ENCODE measurements around the gene TMEM18. TPM values are rescaled to one million over a fixed set of nuclear protein-coding genes. Genes with fewer than 3 reads are reported as not detected.
"Not testable (repeated sequence)": the region's sequence is repeated elsewhere in the genome, so short reads cannot be mapped to it uniquely, and the experiment has no call there.

TMEM18 gene
- total and polyA plus RNA-seq, 2 donors: 25.0 to 25.6 TPM

DNA sequence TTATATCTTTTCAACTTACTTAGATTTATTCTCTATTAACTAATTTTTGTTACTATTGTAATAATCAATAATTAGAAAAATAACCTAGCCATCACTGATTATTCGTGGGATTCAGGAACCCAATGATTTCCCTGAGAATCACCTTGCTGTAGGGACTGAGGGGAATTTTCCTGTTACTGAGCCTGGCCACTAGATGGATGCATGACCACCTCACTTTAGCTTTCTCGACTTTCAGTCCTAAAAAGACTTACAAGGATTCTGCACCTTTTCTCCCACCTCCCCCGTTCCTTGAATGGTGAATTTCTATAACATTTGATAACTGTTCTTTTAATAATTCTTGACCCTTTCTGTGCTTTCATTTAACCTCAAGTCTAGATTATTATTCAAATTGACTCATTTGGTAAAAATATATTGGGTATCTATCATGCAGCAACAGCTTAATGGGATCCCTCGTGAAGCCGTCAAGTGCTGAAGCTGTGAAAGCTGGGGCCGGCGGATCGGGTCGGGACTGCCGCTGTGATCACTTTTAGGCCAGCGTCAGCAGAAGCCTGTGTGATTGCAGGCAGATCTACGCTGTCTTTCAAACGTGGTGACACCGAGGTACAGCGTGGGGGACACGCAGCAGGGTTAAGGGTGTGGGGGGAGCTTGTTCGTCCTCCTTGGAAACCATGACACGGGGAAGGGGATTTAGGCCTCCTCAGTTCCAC lies 38.8 kb upstream of the TMEM18 start:
- no peaks in the 10 kb centered on the region for H3K9me3 ChIP-seq (ENCODE audit: control insufficient read depth in 2 of 2, insufficient read depth in 1 of 2, low read length in 1 of 2)
- no peaks in the 10 kb centered on the region for H3K4me1 ChIP-seq (ENCODE audit: control insufficient read depth in 2 of 2, insufficient read depth in 2 of 2, low read length in 2 of 2)
- no peak overlapping the region for H3K4me3 ChIP-seq (ENCODE audit: low read length in 2 of 2)
- 71% methylated on average over 18 of the region's 18 CpGs for WGBS
- H3K27me3 ChIP-seq (ENCODE audit: control insufficient read depth in 2 of 2, insufficient read depth in 1 of 2, low read length in 1 of 2): peaks cover 0 to 3% of the 10 kb centered on the region in 2 donors
- H3K36me3 ChIP-seq (ENCODE audit: control insufficient read depth in 2 of 2, insufficient read depth in 2 of 2, low read length in 1 of 2): no peaks in the 10 kb centered on the region
- no peak overlapping the region for H3K27ac ChIP-seq (ENCODE audit: low read depth in 1 of 2, low read length in 1 of 2)
- no peak for DNase-seq (ENCODE audit: low read depth in 6 of 9, low spot score in 9 of 9)

DNA sequence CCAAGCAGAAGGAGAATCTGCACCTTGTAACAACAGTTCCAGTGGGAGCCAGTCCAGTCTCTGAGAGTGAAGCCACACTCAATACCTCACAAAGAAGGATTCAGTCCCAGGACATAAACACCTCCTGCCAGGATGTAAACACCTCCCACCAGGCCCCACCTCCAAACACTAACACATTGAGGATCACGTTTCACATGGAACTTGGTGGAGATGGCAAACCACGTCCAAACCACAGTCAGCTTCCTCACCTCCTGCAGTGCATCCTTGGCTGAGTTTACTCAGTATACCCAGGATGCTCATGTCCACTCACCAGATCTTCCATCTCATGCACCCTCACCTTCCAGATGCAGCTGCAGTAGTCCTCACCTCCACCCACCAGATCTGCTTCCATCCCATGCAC lies 37.8 kb upstream of the TMEM18 start:
- Histone ChIP-seq H3K4me3 (ENCODE audit: low read length in 2 of 2) (no peak overlapping the region), H3K4me1 (ENCODE audit: control insufficient read depth in 2 of 2, insufficient read depth in 2 of 2, low read length in 2 of 2) (no peaks in the 10 kb centered on the region), H3K27ac (ENCODE audit: low read depth in 1 of 2, low read length in 1 of 2) (no peak overlapping the region), H3K27me3 (ENCODE audit: control insufficient read depth in 2 of 2, insufficient read depth in 1 of 2, low read length in 1 of 2) (peaks cover 0 to 3% of the 10 kb centered on the region in 2 donors), H3K36me3 (ENCODE audit: control insufficient read depth in 2 of 2, insufficient read depth in 2 of 2, low read length in 1 of 2) (no peaks in the 10 kb centered on the region), H3K9me3 (ENCODE audit: control insufficient read depth in 2 of 2, insufficient read depth in 1 of 2, low read length in 1 of 2) (no peaks in the 10 kb centered on the region)
- 35% methylated on average over 2 of the region's 2 CpGs for WGBS
- DNase-seq (ENCODE audit: low read depth in 6 of 9, low spot score in 9 of 9): no peak

DNA sequence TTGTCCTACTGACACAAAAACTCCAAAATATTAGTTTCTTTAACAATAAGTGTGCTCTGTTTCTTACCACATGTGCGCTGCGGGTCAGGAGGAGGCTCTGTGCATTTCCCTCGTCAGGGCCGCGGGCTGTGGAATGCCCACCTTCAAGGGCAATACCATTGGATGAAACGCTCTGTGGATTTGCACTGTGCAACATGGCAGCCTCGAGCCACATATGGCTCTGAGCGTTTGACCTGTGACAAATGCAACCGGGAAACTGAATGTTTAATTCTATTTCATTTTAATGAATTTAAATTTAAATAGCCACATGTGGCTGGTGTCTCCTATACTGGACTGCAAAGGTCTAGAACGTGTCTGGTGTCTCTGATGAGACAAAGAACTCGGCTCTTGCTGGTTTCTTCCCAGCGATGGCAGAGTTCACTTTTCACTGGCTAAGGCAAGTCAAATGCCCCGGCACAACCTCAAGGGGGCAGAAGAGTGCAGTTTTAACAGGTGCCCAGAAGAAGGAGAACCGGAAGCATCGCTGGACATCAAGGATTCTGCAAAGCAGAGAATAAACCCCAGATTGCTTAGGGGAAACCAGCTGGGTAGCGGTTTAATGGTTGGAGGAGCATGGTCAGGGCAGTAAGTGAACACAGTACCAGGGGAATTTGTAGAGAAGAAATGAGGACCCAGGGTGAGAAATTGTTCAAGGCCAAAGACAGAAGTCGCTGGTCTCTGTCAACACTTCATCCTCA lies 37.0 kb upstream of the TMEM18 start:
- WGBS: 66% methylated on average over 17 of the region's 17 CpGs
- peak in 8 of 9 donors; percentile 20 to 66 (median 35) for DNase-seq (ENCODE audit: low read depth in 6 of 9, low spot score in 9 of 9)

DNA sequence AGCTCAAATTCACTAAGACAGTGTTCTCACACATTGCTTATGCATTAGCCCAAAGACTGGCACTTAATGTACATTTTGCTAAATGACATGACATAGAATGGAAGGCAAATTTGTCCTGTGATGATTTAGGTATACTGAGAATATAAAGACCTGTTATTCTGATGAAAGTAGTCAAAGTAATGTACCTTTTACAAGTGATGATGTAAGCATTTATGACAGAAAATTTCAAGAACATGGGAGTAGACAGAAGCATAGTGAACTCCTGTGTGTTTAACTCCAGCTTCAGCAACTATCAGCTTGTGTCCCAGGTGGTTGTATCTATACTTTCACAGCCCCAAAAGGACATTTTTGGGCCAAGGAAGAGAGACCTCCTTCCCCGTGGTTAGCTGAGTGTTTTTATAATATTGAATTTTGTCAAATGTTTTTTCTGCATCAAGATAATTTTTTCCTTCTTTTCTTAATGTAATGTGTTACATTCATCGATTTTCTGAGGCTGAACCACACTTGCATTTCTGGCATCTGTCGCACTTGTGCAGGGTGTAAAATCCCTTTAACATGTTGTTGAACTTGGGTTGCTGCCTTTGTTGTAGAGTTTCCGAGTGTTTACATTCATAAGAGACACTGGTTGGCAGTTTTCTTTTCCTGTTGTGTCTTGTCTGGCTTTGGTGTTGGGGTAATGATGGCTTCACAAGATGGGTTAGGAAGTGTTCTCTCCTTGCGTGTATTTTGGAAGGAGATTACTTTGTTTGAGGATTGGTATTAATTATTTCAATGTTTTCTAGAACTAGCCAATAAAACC lies 33.9 kb upstream of the TMEM18 start:
- no peaks in the 10 kb centered on the region for H3K9me3 ChIP-seq (ENCODE audit: control insufficient read depth in 2 of 2, insufficient read depth in 1 of 2, low read length in 1 of 2)
- H3K4me1 ChIP-seq (ENCODE audit: control insufficient read depth in 2 of 2, insufficient read depth in 2 of 2, low read length in 2 of 2): no peaks in the 10 kb centered on the region
- no peaks in the 10 kb centered on the region for H3K27me3 ChIP-seq (ENCODE audit: control insufficient read depth in 2 of 2, insufficient read depth in 1 of 2, low read length in 1 of 2)
- 89% methylated on average over 5 of the region's 5 CpGs for WGBS
- no peak overlapping the region for H3K27ac ChIP-seq (ENCODE audit: low read depth in 1 of 2, low read length in 1 of 2)
- no peak for DNase-seq (ENCODE audit: low read depth in 6 of 9, low spot score in 9 of 9)
- no peaks in the 10 kb centered on the region for H3K36me3 ChIP-seq (ENCODE audit: control insufficient read depth in 2 of 2, insufficient read depth in 2 of 2, low read length in 1 of 2)
- no peak overlapping the region for H3K4me3 ChIP-seq (ENCODE audit: low read length in 2 of 2)

More for the DNA sequence above, 37.0 kb upstream of the TMEM18 start:
- no peaks in the 10 kb centered on the region for H3K4me1 ChIP-seq (ENCODE audit: control insufficient read depth in 2 of 2, insufficient read depth in 2 of 2, low read length in 2 of 2)
- no peak overlapping the region for H3K27ac ChIP-seq (ENCODE audit: low read depth in 1 of 2, low read length in 1 of 2)
- no peak overlapping the region for H3K4me3 ChIP-seq (ENCODE audit: low read length in 2 of 2)
- H3K36me3 ChIP-seq (ENCODE audit: control insufficient read depth in 2 of 2, insufficient read depth in 2 of 2, low read length in 1 of 2): no peaks in the 10 kb centered on the region
- peaks cover 0 to 3% of the 10 kb centered on the region in 2 donors for H3K27me3 ChIP-seq (ENCODE audit: control insufficient read depth in 2 of 2, insufficient read depth in 1 of 2, low read length in 1 of 2)
- no peaks in the 10 kb centered on the region for H3K9me3 ChIP-seq (ENCODE audit: control insufficient read depth in 2 of 2, insufficient read depth in 1 of 2, low read length in 1 of 2)

DNA sequence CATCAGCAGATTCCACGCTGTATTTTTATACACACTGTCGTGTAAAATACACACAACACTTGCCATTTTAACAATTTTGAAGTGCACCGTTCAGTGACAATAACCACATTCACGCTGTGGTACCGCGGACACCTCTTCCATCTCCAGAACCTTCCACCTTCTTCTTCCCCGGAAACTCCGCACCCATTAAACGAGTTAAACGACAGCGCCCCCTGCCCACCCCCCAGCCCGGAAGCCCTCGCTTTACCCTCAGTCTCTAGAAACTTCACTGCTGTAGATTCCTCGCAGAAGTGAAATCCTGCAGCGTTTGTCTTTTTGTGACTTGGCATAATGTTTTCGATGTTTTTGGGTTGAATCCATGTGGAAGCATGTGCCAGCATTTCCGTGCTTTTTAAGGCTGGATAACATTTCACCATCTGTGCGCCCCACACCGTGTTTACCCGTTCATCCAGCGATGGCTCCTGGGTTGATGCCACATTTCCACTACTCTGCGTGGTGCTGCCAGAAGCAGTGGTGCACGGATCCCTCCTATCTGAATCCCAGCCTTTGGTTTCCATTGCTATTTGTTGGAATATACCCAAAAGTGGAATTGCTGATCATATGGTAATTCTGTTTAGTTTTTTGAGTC lies 32.0 kb upstream of the TMEM18 start:
- no peak overlapping the region for H3K27ac ChIP-seq (ENCODE audit: low read depth in 1 of 2, low read length in 1 of 2)
- H3K27me3 ChIP-seq (ENCODE audit: control insufficient read depth in 2 of 2, insufficient read depth in 1 of 2, low read length in 1 of 2): no peaks in the 10 kb centered on the region
- H3K9me3 ChIP-seq (ENCODE audit: control insufficient read depth in 2 of 2, insufficient read depth in 1 of 2, low read length in 1 of 2): no peaks in the 10 kb centered on the region
- no peak overlapping the region for H3K4me3 ChIP-seq (ENCODE audit: low read length in 2 of 2)
- 85% methylated on average over 23 of the region's 23 CpGs for WGBS
- H3K36me3 ChIP-seq (ENCODE audit: control insufficient read depth in 2 of 2, insufficient read depth in 2 of 2, low read length in 1 of 2): no peaks in the 10 kb centered on the region
- no peaks in the 10 kb centered on the region for H3K4me1 ChIP-seq (ENCODE audit: control insufficient read depth in 2 of 2, insufficient read depth in 2 of 2, low read length in 2 of 2)
- DNase-seq (ENCODE audit: low read depth in 6 of 9, low spot score in 9 of 9): no peak

DNA sequence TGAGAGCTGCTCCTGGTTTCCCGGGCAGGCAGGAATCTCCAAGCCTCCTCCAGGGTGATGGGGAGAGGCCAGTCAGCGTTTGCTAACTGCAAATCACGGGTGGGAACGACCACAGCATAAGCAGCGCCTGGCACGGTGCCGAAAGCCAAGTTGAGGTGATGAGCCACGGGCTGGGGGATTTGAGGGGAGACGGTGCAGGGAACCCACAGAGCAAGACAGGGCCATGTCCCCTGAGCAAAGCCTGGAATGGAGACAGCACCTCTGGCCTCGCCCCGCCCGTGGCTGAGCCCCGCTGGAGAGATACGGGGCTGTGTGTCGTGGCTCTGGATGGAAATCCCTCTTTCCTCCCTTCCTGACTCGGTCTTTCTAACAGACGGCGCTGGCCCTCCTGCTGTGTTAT lies 31.5 kb upstream of the TMEM18 start:
- H3K27me3 ChIP-seq (ENCODE audit: control insufficient read depth in 2 of 2, insufficient read depth in 1 of 2, low read length in 1 of 2): no peaks in the 10 kb centered on the region
- whole genome bisulfite sequencing: 88% methylated on average over 18 of the region's 18 CpGs
- no peaks in the 10 kb centered on the region for H3K4me1 ChIP-seq (ENCODE audit: control insufficient read depth in 2 of 2, insufficient read depth in 2 of 2, low read length in 2 of 2)

DNA sequence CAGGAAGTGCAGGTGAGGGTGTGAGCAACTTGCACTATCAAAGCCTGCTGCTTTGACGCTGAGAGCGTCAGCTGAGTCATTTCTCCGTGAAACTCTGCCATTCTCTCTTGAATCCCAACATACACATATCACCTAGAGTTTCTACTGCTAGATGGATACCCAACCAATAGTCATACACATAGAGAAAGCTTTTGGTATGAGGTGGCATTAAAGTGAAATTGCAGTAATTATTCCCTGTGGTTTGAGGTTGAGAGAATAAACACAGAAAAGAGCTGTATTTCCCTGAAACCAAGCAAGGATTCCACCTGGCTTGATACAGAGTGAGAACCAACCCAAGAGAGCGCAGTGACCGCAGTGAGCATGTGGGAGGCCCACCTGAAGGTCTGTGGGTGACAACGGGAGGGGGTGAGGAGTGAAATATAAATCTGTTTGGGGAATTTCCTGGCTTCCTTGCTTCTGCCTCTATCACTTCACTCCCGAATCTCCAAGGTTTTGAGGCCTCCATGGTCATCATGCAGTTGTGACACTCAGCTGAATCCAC lies 28.8 kb upstream of the TMEM18 start:
- Histone ChIP-seq H3K4me1 (ENCODE audit: control insufficient read depth in 2 of 2, insufficient read depth in 2 of 2, low read length in 2 of 2) (no peaks in the 10 kb centered on the region), H3K36me3 (ENCODE audit: control insufficient read depth in 2 of 2, insufficient read depth in 2 of 2, low read length in 1 of 2) (no peaks in the 10 kb centered on the region), H3K9me3 (ENCODE audit: control insufficient read depth in 2 of 2, insufficient read depth in 1 of 2, low read length in 1 of 2) (no peaks in the 10 kb centered on the region), H3K4me3 (ENCODE audit: low read length in 2 of 2) (no peak overlapping the region), H3K27me3 (ENCODE audit: control insufficient read depth in 2 of 2, insufficient read depth in 1 of 2, low read length in 1 of 2) (no peaks in the 10 kb centered on the region), H3K27ac (ENCODE audit: low read depth in 1 of 2, low read length in 1 of 2) (no peak overlapping the region)
- 95% methylated on average over 7 of the region's 7 CpGs for WGBS
- DNase-seq (ENCODE audit: low read depth in 6 of 9, low spot score in 9 of 9): no peak

More for the DNA sequence above, 31.5 kb upstream of the TMEM18 start:
- no peaks in the 10 kb centered on the region for H3K9me3 ChIP-seq (ENCODE audit: control insufficient read depth in 2 of 2, insufficient read depth in 1 of 2, low read length in 1 of 2)
- no peak overlapping the region for H3K4me3 ChIP-seq (ENCODE audit: low read length in 2 of 2)
- no peaks in the 10 kb centered on the region for H3K36me3 ChIP-seq (ENCODE audit: control insufficient read depth in 2 of 2, insufficient read depth in 2 of 2, low read length in 1 of 2)
- no peak for DNase-seq (ENCODE audit: low read depth in 6 of 9, low spot score in 9 of 9)
- H3K27ac ChIP-seq (ENCODE audit: low read depth in 1 of 2, low read length in 1 of 2): no peak overlapping the region

DNA sequence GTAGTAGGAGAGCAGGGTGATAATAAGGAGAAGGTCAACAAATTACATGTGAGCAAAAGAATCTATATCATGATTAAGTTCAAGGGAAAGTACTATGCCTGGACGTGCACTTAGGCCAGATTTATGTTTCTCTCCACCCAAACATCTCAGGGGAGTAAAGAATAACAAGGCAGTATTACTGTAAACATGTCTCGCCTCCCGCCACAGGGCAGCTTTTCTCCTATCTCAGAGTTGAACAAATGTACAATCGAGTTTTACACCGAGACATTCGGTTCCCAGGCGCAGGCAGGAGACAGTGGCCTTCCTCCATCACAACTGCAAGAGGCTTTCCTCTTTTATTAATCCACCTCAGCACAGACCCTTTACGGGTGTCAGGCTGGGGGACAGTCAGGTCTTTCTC lies 25.6 kb upstream of the TMEM18 start:
- DNase-seq (ENCODE audit: low read depth in 6 of 9, low spot score in 9 of 9); H3K9me3 ChIP-seq (ENCODE audit: control insufficient read depth in 2 of 2, insufficient read depth in 1 of 2, low read length in 1 of 2); H3K4me1 ChIP-seq (ENCODE audit: control insufficient read depth in 2 of 2, insufficient read depth in 2 of 2, low read length in 2 of 2); H3K36me3 ChIP-seq (ENCODE audit: control insufficient read depth in 2 of 2, insufficient read depth in 2 of 2, low read length in 1 of 2); H3K27me3 ChIP-seq (ENCODE audit: control insufficient read depth in 2 of 2, insufficient read depth in 1 of 2, low read length in 1 of 2); H3K27ac ChIP-seq (ENCODE audit: low read depth in 1 of 2, low read length in 1 of 2); H3K4me3 ChIP-seq (ENCODE audit: low read length in 2 of 2): not testable (repeated sequence)
- 89% methylated on average over 8 of the region's 8 CpGs for WGBS
